H1 (cell line): ENCODE measurements around the gene DYNLT2B. TPM values are rescaled to one million over a fixed set of nuclear protein-coding genes. Genes with fewer than 3 reads are reported as not detected.

ENCODE experiments used
- CTCF ChIP-seq, 3 experiments: IDR thresholded peaks; 1 replicate in 2 of 3; 2 replicates in 1 of 3; pipeline versions ENCODE4 v1.5.1 to v1.6.1; 2011; ENCODE audit warnings: low read length in 3 of 3, mild to moderate bottlenecking in 3 of 3, inconsistent platforms in 2 of 3, low read depth in 1 of 3, moderate library complexity in 1 of 3; ENCODE audit not compliant: insufficient read depth in 1 of 3; ENCODE audit errors: control extremely low read depth in 1 of 3
- GTF2F1 ChIP-seq: IDR thresholded peaks from 2 replicates; pipeline ENCODE4 v1.6.1; 2012; ENCODE audit warnings: low read depth, low read length, improper control_type of control experiment, borderline replicate concordance
- JUND ChIP-seq: IDR thresholded peaks from 2 replicates; pipeline ENCODE4 v1.6.1; 2011; ENCODE audit warnings: mild to moderate bottlenecking, improper control_type of control experiment, low read length
- MAFK ChIP-seq: IDR thresholded peaks from 2 replicates; pipeline ENCODE4 v1.6.1; 2012; ENCODE audit warnings: low read depth, mild to moderate bottlenecking, improper control_type of control experiment, low read length
- POLR2AphosphoS5 ChIP-seq: IDR thresholded peaks from 2 replicates; pipeline ENCODE4 v1.6.1; 2011; ENCODE audit warnings: low read depth, low read length
- USF2 ChIP-seq: IDR thresholded peaks from 2 replicates; pipeline ENCODE4 v1.6.1; 2011; ENCODE audit warnings: low read length, improper control_type of control experiment
- YY1 ChIP-seq: IDR thresholded peaks from 2 replicates; pipeline ENCODE4 v1.6.1; 2011; ENCODE audit warnings: low read depth, mild to moderate bottlenecking, low read length
- polyA plus RNA-seq, 7 experiments: library from polyadenylated mRNA; depleted of rRNA in 3 of 7; stranded (reverse) in 5 of 7; unstranded in 2 of 7; fragments of >200 nt in 5 of 7; fragments of 200-250 nt in 2 of 7; gene quantifications; 1 replicate in 5 of 7; 2 replicates in 1 of 7; 4 replicates in 1 of 7; pipeline versions ENCODE4 v1.2.1 to v1.2.3, GENCODE V29; 2011 to 2013; ENCODE audit warnings: missing spikeins in 2 of 7, mixed read lengths in 2 of 7
- total RNA-seq: library from RNA; stranded (reverse); fragmentation: NEBNext Ultra II Directional; extraction: Animal tissue kit (Norgen Biotek cat#: 25700); gene quantifications from 2 replicates; pipeline ENCODE4 v1.2.1, GENCODE V29; 2021

DYNLT2B gene
- total and polyA plus RNA-seq, 2 of the 8 experiments (the other 6 are each of a cell fraction or from before 2014, with no cell fraction given): 10.9 to 22.2 TPM

GRCh38 chr3:196315821-196316220, 2.2 kb downstream of the DYNLT2B start (continued):
- no peak for TF ChIP-seq JUND
- TF ChIP-seq USF2: no peak
- TF ChIP-seq GTF2F1: no peak
- TF ChIP-seq CTCF (IDR thresholded peaks at IDR 0.05; ENCODE audit: control extremely low read depth in 1 of 3, insufficient read depth in 1 of 3, low read depth in 1 of 3, low read length in 3 of 3): no peak
- no peak for TF ChIP-seq YY1
- TF ChIP-seq MAFK: no peak
- TF ChIP-seq POLR2AphosphoS5: no peak
- TF ChIP-seq, all 59 proteins: peak for 0
